Amniotic epithelial cell (primary cell): ENCODE data around the gene SPPL2C.

ENCODE experiments used
- DNase-seq: peaks from one replicate; pipeline ENCODE4 v3.0.0-alpha.2; 2010; ENCODE audit warnings: low read depth

SPPL2C gene

GRCh38 chr17:45844695-45845375, at the start of gene SPPL2C:
SPPL2C (plus strand) TSS chr17:45844881; CDS start chr17:45844907, 26 bp downstream.
- DNase-seq, result no peak

- DNase-seq, result no peak
These were observed 43.9 kb upstream of the SPPL2C start for GRCh38 chr17:45800816-45801215.

- no peak for DNase-seq
These were observed 43.3 kb upstream of the SPPL2C start for GRCh38 chr17:45801421-45801820.

GRCh38 chr17:45808845-45809244, 35.8 kb upstream of the SPPL2C start:
- no peak for DNase-seq

- DNase-seq, result no peak
These were observed 35.2 kb upstream of the SPPL2C start for GRCh38 chr17:45809499-45809898.

- peak; percentile 12 for DNase-seq
These were observed 32.6 kb upstream of the SPPL2C start for GRCh38 chr17:45812102-45812501.

GRCh38 chr17:45813048-45813725, 31.5 kb upstream of the SPPL2C start:
- DNase-seq, result no peak

- no peak for DNase-seq
These were observed 29.8 kb upstream of the SPPL2C start for GRCh38 chr17:45814622-45815606.

- no peak for DNase-seq
These were observed 28.9 kb upstream of the SPPL2C start for GRCh38 chr17:45815752-45816151.

- no peak for DNase-seq
These were observed 26.6 kb upstream of the SPPL2C start for GRCh38 chr17:45818041-45818440.

GRCh38 chr17:45818699-45819098, 26.0 kb upstream of the SPPL2C start:
- no peak for DNase-seq

- DNase-seq, result no peak
These were observed 25.0 kb upstream of the SPPL2C start for GRCh38 chr17:45819632-45820031.

- no peak for DNase-seq
These were observed 24.5 kb upstream of the SPPL2C start for GRCh38 chr17:45820052-45820780.

- no peak for DNase-seq
These were observed 23.5 kb upstream of the SPPL2C start for GRCh38 chr17:45821147-45821546.

- no peak for DNase-seq
These were observed 21.1 kb upstream of the SPPL2C start for GRCh38 chr17:45823598-45823997.

GRCh38 chr17:45824475-45824874, 20.2 kb upstream of the SPPL2C start:
- DNase-seq, result no peak

GRCh38 chr17:45824901-45825492, 19.7 kb upstream of the SPPL2C start:
- DNase-seq, result no peak

- no peak for DNase-seq
These were observed 18.9 kb upstream of the SPPL2C start for GRCh38 chr17:45825792-45826191.

GRCh38 chr17:45826919-45827588, 17.6 kb upstream of the SPPL2C start:
- no peak for DNase-seq

GRCh38 chr17:45828171-45828570, 16.5 kb upstream of the SPPL2C start:
- no peak for DNase-seq

GRCh38 chr17:45828582-45829133, 16.0 kb upstream of the SPPL2C start:
- peak; percentile 65 for DNase-seq
